Body of pancreas (tissue), 4 donors: ENCODE measurements around the gene TOP2A. TPM values are rescaled to one million over a fixed set of nuclear protein-coding genes. Genes with fewer than 3 reads are reported as not detected.

Source experiments
- ATAC-seq: fragments of 150-250 bp; one replicate; pipeline ENCODE4 v1.9.1; 2016
- DNase-seq, 4 donors: peaks; one replicate each; pipeline ENCODE4 v3.0.0-alpha.2; 2019
- H3K27ac ChIP-seq, 4 donors: fragments of 200-600 bp; sonication (generic); 1 replicate in 3 of 4; 2 replicates in 1 of 4; pipeline versions ENCODE4 v1.5.1 to v1.6.1; 2016 to 2019; ENCODE audit warnings: mild to moderate bottlenecking in 1 of 4, mixed read lengths in 1 of 4, moderate library complexity in 1 of 4
- H3K27me3 ChIP-seq, 2 donors: fragments of 200-600 bp; sonication (generic); one replicate each; pipeline ENCODE4 v1.6.0; 2016; ENCODE audit warnings: mild to moderate bottlenecking in 1 of 2
- H3K36me3 ChIP-seq, 2 donors: fragments of 200-600 bp; sonication (generic); replicated peaks in 1 of 2; 2 replicates each; pipeline ENCODE4 v1.5.1; 2016; ENCODE audit warnings: low read depth in 2 of 2; ENCODE audit not compliant: insufficient read depth in 1 of 2
- H3K4me1 ChIP-seq: fragments of 200-600 bp; sonication (generic); one replicate; pipeline ENCODE4 v1.6.0; 2016
- H3K4me3 ChIP-seq, 2 donors: fragments of 200-600 bp; sonication (generic); 1 replicate in 1 of 2; 2 replicates in 1 of 2; pipeline ENCODE4 v1.5.1; 2016 to 2019
- H3K9me3 ChIP-seq, 3 donors: fragments of 200-600 bp; sonication (generic); 1 replicate in 2 of 3; 2 replicates in 1 of 3; pipeline ENCODE4 v1.5.1; 2016
- CTCF ChIP-seq, 7 experiments: fragments of 450-650 bp in 4 of 7; fragments of 200-600 bp in 3 of 7; sonication (generic) in 3 of 7; IDR thresholded peaks; one replicate each; pipeline ENCODE4 v1.5.1; 2016 to 2019; ENCODE audit warnings: antibody characterized with exemption in 7 of 7
- POLR2A ChIP-seq, 3 donors: fragments of 450-650 bp; IDR thresholded peaks; one replicate each; pipeline ENCODE4 v1.6.1; 2016; ENCODE audit warnings: antibody characterized with exemption in 3 of 3, mild to moderate bottlenecking in 2 of 3
- WGBS, 2 donors: methylation state at CpG; one replicate each; pipeline ENCODE4 v1.1.5; 2017; 5-methylcytosine and 5-hydroxymethylcytosine counted together
- intact Hi-C: fragments of 100-400 bp; cut with DNase I; formaldehyde crosslinking; loops from one replicate; pipeline ENCODE4 v1.15.1; 2023
- total RNA-seq, 2 donors: library from RNA; depleted of rRNA; stranded (reverse); fragments of >200 nt; gene quantifications; one replicate each; pipeline ENCODE4 v1.1.0, GENCODE V29; 2016

The TOP2A gene
- total RNA-seq, 2 donors from 2014 or later: 0.33 TPM; not detected in 1

GRCh38 chr17:40447148-40447644, 29.5 kb upstream of the TOP2A start:
- no peak overlapping the region for H3K4me3 ChIP-seq
- 48 to 62% methylated on average over 6 to 8 of the region's 8 CpGs for WGBS, 2 donors
- H3K9me3 ChIP-seq: no peaks in the 10 kb centered on the region
- intact Hi-C loops: loop anchor here (10.0 kb wide), 1 partner anchor 88 kb away; no protein-coding TSS in a partner anchor
- H3K27me3 ChIP-seq: peaks cover 0 to 5% of the 10 kb centered on the region in 2 donors
- H3K36me3 ChIP-seq: no peaks in the 10 kb centered on the region
- ATAC-seq: peak; percentile 12
- H3K4me1 ChIP-seq: peaks cover 47% of the 10 kb centered on the region
- peak overlapping the region in 2 of 4 donors; percentile 67 to 71 for H3K27ac ChIP-seq
- DNase-seq: peak in 1 of 4 donors; percentile 53
- TF ChIP-seq POLR2A (IDR thresholded peaks at IDR 0.05) (peak in 1 of 3 donors; percentile 13), CTCF (IDR thresholded peaks at IDR 0.05) (no peak)

- TF ChIP-seq CTCF (IDR thresholded peaks at IDR 0.05) (no peak), POLR2A (IDR thresholded peaks at IDR 0.05) (no peak)
- Histone ChIP-seq H3K4me1 (peaks cover 47% of the 10 kb centered on the region), H3K9me3 (no peaks in the 10 kb centered on the region), H3K4me3 (no peak overlapping the region), H3K36me3 (no peaks in the 10 kb centered on the region), H3K27ac (peak overlapping the region in 2 of 4 donors; percentile 41 to 64), H3K27me3 (peaks cover 0 to 5% of the 10 kb centered on the region in 2 donors)
- ATAC-seq (no peak), DNase-seq (no peak)
- WGBS, 2 donors: 56 to 60% methylated on average over 10 to 11 of the region's 11 CpGs
- intact Hi-C loops: loop anchor here (10.0 kb wide), 1 partner anchor 89 kb away; no protein-coding TSS in a partner anchor
Observed at GRCh38 chr17:40445751-40446468, 28.2 kb upstream of the TOP2A start.

- WGBS, 2 donors: 29 to 61% methylated on average over 6 to 15 of the region's 15 CpGs
- no peak for ATAC-seq
- Histone ChIP-seq H3K27ac (peak overlapping the region in 3 of 4 donors; percentile 16 to 64 (median 52)), H3K36me3 (no peaks in the 10 kb centered on the region), H3K27me3 (peaks cover 0 to 5% of the 10 kb centered on the region in 2 donors), H3K4me1 (peaks cover 36% of the 10 kb centered on the region), H3K9me3 (no peaks in the 10 kb centered on the region), H3K4me3 (peak overlapping the region in 1 of 2 donors; percentile 11)
- no peak for DNase-seq
- no peak for TF ChIP-seq POLR2A (IDR thresholded peaks at IDR 0.05)
- no peak for TF ChIP-seq CTCF (IDR thresholded peaks at IDR 0.05)
- intact Hi-C loops: loop anchor here (10.0 kb wide), 1 partner anchor 91 kb away; no protein-coding TSS in a partner anchor
Observed at GRCh38 chr17:40443988-40444899, 26.5 kb upstream of the TOP2A start.

- intact Hi-C loops: loop anchor here (10.0 kb wide), 1 partner anchor 91 kb away; no protein-coding TSS in a partner anchor
- ATAC-seq (peak; percentile 68), DNase-seq (peak; percentile 64 to 79 (median 71))
- peaks cover 27% of the 10 kb centered on the region for H3K4me1 ChIP-seq
- H3K9me3 ChIP-seq: no peaks in the 10 kb centered on the region
- 0 to 3% methylated on average over 1 to 56 of the region's 98 CpGs for WGBS, 2 donors
- peaks cover 0 to 5% of the 10 kb centered on the region in 2 donors for H3K27me3 ChIP-seq
- peak in 2 of 3 donors; percentile 15 to 26 for TF ChIP-seq POLR2A (IDR thresholded peaks at IDR 0.05)
- peak in 3 of 7 experiments; percentile 21 to 39 (median 29) for TF ChIP-seq CTCF (IDR thresholded peaks at IDR 0.05)
- peak within 1 kb of the TSS in 3 of 4 donors; percentile 19 to 64 (median 55) for H3K27ac ChIP-seq
- peak within 1 kb of the TSS in 1 of 2 donors; percentile 11 for H3K4me3 ChIP-seq
- H3K36me3 ChIP-seq: no peaks in the 10 kb centered on the region
Observed at GRCh38 chr17:40443196-40443987, 25.7 kb upstream of the TOP2A start, which contains the start of gene IGFBP4. Gene IGFBP4 (plus strand): TSS chr17:40443450. CDS start chr17:40443736, 286 bp downstream.
